ENCODE data around the gene DCTN3.

The DCTN3 gene

GRCh38 chr9:34588671-34589635, 31.3 kb downstream of the DCTN3 start:
- Histone ChIP-seq H3K4me3 (replicated peaks; ENCODE audit: low read depth, low read length) (no peak overlapping the region), H3K27me3 (replicated peaks; ENCODE audit: control insufficient read depth, insufficient read depth, low read length) (peaks cover 13% of the 10 kb centered on the region), H3K36me3 (ENCODE audit: control insufficient read depth, insufficient read depth, low read length) (no peaks in the 10 kb centered on the region)
- peak; percentile 22 for DNase-seq (ENCODE audit: extremely low read depth, insufficient read length)
- TF ChIP-seq, protein P1, sequence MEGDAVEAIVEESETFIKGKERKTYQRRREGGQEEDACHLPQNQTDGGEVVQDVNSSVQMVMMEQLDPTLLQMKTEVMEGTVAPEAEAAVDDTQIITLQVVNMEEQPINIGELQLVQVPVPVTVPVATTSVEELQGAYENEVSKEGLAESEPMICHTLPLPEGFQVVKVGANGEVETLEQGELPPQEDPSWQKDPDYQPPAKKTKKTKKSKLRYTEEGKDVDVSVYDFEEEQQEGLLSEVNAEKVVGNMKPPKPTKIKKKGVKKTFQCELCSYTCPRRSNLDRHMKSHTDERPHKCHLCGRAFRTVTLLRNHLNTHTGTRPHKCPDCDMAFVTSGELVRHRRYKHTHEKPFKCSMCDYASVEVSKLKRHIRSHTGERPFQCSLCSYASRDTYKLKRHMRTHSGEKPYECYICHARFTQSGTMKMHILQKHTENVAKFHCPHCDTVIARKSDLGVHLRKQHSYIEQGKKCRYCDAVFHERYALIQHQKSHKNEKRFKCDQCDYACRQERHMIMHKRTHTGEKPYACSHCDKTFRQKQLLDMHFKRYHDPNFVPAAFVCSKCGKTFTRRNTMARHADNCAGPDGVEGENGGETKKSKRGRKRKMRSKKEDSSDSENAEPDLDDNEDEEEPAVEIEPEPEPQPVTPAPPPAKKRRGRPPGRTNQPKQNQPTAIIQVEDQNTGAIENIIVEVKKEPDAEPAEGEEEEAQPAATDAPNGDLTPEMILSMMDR (IDR thresholded peaks at IDR 0.05; ENCODE audit: insufficient read depth, low read length, poor library complexity, severe bottlenecking) = no peak

DNA sequence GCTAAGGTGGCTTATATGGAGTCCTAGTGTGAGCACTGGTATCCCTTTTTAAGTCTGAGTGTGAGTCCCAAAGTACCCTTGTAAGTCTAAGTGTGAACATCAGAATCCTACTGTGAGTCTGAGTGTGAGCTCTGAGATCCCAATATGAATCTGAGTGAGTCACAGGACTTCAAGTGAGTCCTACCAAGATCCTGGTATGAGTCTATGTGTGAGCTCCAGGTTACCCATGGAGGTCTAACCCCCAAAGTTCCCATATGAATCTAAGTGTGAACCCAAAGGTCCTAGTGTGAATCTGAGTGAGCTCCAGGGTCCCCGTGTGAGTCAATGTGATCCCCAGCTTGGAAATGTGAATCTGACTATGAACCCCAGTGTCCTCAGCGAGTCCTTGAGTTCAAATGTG, 33.0 kb downstream of the DCTN3 start:
- TF ChIP-seq, protein P1 (IDR thresholded peaks at IDR 0.05; ENCODE audit: insufficient read depth, low read length, poor library complexity, severe bottlenecking) = no peak
- Histone ChIP-seq H3K4me3 (replicated peaks; ENCODE audit: low read depth, low read length) (no peak overlapping the region), H3K36me3 (ENCODE audit: control insufficient read depth, insufficient read depth, low read length) (no peaks in the 10 kb centered on the region), H3K27me3 (replicated peaks; ENCODE audit: control insufficient read depth, insufficient read depth, low read length) (peaks cover 13% of the 10 kb centered on the region)
- no peak for DNase-seq (ENCODE audit: extremely low read depth, insufficient read length)

- H3K4me3 ChIP-seq (replicated peaks; ENCODE audit: low read depth, low read length) = no peak overlapping the region
- H3K27me3 ChIP-seq (replicated peaks; ENCODE audit: control insufficient read depth, insufficient read depth, low read length) = peaks cover 13% of the 10 kb centered on the region
- no peaks in the 10 kb centered on the region for H3K36me3 ChIP-seq (ENCODE audit: control insufficient read depth, insufficient read depth, low read length)
- no peak for DNase-seq (ENCODE audit: extremely low read depth, insufficient read length)
- TF ChIP-seq, protein P1 (IDR thresholded peaks at IDR 0.05; ENCODE audit: insufficient read depth, low read length, poor library complexity, severe bottlenecking) = no peak
Observed at GRCh38 chr9:34585946-34586669, 34.2 kb downstream of the DCTN3 start.

DNA sequence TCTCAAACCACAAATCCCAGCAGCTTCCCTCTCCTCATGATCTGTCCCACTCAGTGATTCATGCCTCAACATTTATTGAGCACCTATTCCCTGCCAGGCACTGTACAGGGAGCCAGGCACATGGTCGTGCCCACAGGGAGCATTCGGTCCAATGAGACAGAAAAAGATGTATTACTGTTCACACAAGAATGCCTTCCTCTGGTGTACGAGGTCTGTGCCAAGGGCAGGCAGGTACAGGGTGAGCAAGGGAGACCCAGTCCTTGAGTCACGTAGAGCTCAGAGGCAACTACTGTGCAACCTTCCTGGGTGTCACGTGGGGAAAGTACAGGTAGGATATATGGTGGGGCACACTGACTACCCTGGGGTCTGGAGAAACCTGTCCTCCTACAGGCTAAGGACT, 35.3 kb downstream of the DCTN3 start:
- DNase-seq (ENCODE audit: extremely low read depth, insufficient read length) = no peak
- TF ChIP-seq, protein P1 (IDR thresholded peaks at IDR 0.05; ENCODE audit: insufficient read depth, low read length, poor library complexity, severe bottlenecking) = no peak
- Histone ChIP-seq H3K27me3 (replicated peaks; ENCODE audit: control insufficient read depth, insufficient read depth, low read length) (peaks cover 13% of the 10 kb centered on the region), H3K4me3 (replicated peaks; ENCODE audit: low read depth, low read length) (no peak overlapping the region), H3K36me3 (ENCODE audit: control insufficient read depth, insufficient read depth, low read length) (no peaks in the 10 kb centered on the region)

GRCh38 chr9:34582787-34583186, 37.5 kb downstream of the DCTN3 start:
- H3K27me3 ChIP-seq (replicated peaks; ENCODE audit: control insufficient read depth, insufficient read depth, low read length) = peaks cover 10% of the 10 kb centered on the region
- H3K36me3 ChIP-seq (ENCODE audit: control insufficient read depth, insufficient read depth, low read length) = no peaks in the 10 kb centered on the region
- H3K4me3 ChIP-seq (replicated peaks; ENCODE audit: low read depth, low read length) = no peak overlapping the region
- DNase-seq (ENCODE audit: extremely low read depth, insufficient read length) = no peak
- TF ChIP-seq, protein P1 (IDR thresholded peaks at IDR 0.05; ENCODE audit: insufficient read depth, low read length, poor library complexity, severe bottlenecking) = no peak
